Activated CD4-positive, CD25-positive, alpha-beta regulatory T cell treated with anti-CD3 and anti-CD28 coated beads, Interleukin-2, amount 50 U/mL, for 24 hours (primary cell): ENCODE data around the gene FAR2.
"Not testable (repeated sequence)": the region's sequence is repeated elsewhere in the genome, so short reads cannot be mapped to it uniquely, and the experiment has no call there.

Source experiments
- ATAC-seq, 2 donors: fragments of 150-1000 bp; cut with Tn5 transposase; one replicate each; pipeline ENCODE4 v1.10.0; 2021; ENCODE audit warnings: mild to moderate bottlenecking in 1 of 2, moderate library complexity in 1 of 2

The FAR2 gene

DNA sequence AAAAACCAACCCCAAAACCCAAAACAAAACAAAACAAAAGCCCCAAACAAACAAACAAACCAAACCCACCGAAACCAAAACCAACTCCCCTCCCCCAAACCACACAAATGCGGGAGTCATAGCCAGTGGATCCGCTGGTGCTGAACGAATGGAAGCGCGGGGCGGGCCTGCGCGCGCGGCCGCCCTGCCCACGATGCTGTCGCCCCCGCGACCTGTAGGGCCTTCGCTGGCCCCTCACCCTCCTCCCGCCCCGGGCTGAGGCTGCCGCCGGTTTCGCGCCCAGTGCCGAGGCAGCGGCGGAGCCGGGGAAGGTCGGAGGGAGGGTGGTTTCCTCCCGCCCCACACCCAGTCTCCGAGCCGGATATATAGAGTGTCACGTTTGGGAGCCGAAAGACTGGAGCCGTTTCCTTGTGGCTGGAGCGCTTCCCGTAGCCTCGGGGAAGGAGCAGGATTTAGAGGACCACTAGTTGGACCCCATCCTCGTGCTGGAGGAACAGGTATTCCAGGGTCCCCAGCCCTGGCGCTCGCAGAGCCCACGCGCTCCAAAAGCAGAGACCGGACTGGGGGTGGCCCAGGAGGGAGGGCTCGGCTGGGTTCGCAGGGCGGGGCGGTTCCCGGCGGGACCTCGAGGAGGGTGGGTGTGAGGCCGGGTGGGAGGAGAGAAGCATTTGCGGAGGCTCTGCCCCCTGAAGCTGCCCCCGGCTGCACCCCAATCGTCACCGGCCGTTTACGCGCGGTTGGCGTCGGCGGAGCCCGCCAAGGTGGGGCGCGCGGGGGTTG lies at the start of gene FAR2:
FAR2 (plus strand) TSS at position 368 of the 780 bp plus-strand sequence. CDS start 121,172 bp downstream, outside the sequence.
- ATAC-seq, result peak; percentile 77 to 83

DNA sequence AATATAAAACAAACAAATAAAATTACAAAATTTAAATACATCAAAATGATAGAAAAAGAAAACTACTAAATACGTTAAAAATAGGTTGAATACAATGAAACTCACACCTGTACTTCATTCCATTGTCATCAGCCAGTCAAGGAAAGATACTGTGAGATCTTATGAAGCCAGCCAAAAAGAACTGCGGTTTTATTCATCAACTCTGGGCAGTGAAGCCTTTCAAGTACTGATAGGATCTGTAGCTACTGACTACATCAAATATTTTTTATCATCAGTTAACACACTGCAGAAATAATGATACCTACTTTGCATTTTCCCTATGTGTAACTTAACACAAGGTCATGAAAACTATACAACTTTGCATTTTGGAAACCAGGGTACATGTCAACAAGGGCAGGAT lies 46.3 kb upstream of the FAR2 start:
- peak; percentile 44 to 52 for ATAC-seq

DNA sequence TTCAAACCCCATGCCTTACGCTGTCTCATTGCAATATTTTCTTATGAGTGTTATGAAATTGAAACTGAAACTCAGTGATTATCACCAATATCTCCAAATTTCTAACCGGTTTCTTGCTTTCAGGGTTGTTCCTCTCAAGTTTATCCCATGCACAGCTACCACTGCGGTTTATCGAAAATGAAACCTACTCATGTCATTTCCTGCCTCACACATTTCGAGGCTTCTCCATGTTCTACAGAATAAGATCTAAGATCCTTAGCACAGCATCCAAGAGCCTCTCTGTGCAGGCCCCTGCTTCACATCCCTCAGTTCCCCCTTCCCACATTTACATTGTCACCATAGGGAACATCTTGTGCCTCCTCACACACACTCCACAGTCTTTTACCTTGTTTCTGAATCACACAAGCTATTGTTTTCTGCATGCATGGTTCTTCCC lies 45.5 kb upstream of the FAR2 start:
- peak; percentile 81 to 84 for ATAC-seq

DNA sequence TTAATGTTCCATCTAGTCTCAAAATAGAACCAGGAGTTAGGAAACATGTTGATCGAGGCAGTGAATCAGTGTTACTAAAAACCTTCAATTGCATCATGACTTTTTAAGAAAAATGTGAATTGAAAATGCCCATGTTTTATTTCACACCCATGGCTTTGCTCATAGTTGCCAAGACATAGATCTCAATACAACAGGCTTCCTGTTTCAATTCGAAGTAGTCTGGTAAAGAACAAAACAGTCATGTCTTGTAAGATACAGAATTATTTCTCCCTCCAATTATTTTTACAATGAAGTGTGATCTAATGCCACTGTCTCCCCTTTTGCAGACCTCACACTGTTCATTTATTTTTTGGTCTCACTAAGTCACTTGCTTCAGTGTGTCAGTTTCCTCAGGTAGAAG lies 44.6 kb upstream of the FAR2 start:
- peak; percentile 18 to 23 for ATAC-seq

DNA sequence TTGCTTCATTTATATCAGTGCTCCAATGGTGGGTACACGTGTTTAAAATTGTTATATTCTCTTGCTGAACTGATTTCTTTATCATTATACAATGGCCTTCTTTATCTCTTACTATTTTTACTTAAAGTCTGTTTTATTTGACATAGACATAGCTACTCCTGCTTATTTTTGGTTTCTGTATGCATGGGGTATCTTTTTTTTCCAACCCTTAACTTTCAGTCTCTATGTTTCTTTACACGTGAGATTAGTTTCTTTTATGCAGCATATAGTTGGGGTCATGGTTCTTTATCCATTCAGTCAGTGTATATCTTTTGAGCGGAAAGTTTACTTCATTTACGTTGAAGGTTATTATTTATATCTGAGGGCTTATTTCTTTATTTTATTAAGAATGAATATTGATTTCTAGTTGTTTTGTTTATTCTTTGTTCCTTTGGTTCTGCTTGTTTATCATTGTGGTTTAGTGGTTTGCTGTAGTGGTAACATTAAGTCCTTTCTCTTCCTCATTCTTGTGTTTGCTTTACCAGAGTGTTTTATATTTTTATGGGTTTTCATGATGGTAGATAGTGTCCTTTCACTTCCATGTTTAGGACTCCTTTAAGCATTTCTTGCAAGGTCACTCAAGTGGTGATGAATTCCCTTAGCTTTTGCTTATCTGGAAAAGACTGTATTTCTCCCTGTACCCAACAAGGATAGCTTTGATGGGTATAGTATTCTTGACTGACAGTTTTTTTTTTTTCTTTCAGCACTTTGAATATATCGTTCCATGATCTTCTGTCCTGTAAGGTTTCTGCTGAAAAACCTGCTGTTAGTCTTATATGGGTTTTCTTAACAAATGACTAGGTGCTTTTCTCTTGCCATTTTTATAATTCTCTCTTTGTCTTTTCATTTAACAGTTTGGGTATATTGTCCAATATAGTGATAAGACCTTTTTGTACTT lies 38.3 kb upstream of the FAR2 start:
- ATAC-seq, result no peak

DNA sequence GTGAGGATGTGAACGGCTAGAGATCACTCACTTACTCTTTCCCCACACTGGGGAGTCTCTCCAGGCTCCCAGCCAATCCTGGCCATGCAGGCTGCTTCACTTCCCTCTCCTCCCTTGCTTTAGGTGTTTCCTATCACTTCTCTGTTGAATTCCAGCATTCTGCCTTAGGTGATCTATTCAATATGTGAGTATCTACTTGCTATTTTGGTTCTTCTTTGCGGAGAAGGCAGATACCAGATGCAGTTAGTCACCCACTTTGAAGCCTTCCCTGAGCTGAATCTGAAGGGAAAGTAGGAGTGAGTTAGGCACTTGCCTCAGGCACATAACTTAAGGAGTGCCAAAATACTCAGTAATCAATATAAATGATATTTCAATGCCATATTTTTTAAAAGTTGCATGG lies 36.0 kb upstream of the FAR2 start:
- ATAC-seq, result no peak

DNA sequence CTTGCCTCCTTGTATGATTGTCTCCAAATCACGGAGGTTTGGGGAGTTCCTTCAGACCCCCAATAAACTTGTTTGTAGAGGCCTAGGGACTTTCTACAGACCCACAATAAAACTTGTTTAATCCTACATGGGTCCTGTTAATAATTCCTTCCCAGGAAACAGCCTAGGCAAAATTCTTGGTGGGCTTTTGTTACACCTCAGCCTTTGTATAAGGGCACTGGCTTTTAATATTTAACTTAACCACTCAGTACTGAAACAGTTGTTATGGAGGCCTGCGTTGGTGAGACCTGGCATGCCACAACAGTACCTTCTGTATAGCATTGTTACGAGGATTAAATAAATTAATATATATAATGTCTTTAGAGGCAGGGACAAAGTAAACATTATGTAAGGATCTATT lies 32.7 kb upstream of the FAR2 start:
- no peak for ATAC-seq

DNA sequence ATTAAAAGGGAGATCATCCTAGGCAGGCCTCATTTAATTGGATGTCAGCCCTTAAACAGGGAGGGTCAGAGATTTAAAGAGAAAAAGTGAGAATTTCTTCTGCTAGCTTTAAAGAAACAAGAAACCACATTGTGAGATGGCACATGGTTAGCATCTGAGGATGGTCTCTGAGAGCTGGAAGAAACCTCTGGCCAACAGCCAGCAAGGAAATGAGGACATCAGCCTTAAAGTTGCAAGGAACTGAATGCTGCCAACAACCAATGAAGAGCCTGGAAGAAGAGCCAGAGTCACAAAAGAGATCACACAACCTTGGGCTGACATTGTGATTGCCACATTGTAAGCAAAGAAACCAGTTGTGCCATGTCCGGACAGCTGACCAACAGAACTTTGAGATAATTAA lies 17.5 kb upstream of the FAR2 start:
- no peak for ATAC-seq

DNA sequence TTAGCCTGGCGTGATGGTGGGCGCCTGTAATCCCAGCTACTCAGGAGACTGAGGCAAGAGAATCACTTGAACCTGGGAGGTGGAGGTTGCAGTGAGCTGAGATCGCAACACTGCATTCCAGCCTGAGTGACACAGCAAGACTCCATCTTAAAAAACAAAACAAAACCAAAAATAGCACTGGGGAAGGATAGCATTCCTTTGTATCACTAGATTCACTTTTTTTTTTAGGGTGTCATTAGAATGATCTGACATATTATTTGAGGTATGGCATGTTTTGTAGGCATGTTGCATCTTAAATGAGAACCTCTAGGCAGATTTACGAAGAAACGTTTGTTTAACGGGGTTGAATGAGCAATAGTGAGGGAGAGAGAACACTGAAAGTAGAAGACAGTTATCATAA lies 16.8 kb upstream of the FAR2 start:
- ATAC-seq, result no peak

DNA sequence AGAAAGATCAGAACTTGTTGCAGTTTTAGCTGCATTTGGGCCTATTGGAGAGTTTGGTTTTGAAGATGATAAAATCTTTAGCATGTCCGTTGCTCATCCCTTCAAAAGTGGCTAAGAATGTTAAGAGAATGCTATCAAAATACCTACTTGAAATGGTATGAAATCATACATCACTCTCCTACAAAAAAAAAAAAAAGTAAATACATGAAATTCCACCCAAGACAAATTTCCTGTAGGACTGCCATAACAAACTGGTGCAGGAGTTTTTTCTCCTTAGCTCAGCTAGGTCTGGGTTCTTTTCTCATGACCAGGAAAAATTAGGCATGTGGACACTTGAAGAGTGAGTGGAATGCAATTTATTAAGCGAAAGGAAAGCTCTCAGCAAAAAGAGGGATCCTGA lies 15.9 kb upstream of the FAR2 start:
- no peak for ATAC-seq

DNA sequence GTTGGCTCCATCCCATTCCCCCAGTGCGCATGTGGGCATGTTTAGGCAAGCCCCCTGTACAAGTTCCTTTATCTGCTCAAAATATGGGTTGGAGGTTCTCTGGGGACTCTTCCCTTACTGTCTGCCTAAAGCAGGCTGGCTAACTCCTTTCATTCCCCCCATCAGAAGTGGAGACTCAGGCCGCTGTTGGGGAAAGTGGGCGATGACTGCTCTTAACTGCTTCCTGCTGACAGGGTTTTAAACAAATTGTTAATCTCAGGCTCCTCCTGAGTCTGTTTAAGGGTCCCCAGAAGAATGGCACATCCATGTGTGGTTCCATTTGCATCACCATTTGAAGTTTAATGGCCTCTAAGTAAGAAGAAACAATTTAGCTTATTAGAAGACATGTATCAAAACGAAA lies 15.4 kb upstream of the FAR2 start:
- ATAC-seq, result no peak

DNA sequence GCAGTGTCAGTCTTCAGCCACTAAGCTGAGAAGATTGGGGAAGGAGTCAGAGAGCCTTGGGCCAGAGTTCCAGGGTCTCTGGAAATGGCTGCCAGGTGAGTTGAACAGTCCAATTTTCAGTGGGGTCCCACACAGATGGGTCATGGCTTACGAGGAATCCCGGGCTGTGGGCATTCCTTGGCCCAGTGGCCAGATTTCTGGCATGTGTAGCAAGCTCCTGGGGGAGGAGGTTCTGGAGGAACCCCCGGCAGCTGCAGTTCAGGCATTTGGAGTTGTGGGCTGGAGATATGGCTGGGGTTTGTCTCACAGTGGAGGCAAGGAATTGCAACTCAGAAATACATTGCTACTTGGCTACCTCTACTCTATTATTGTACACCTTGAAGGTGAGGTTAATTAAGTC lies 10.8 kb upstream of the FAR2 start:
- not testable (repeated sequence) for ATAC-seq

DNA sequence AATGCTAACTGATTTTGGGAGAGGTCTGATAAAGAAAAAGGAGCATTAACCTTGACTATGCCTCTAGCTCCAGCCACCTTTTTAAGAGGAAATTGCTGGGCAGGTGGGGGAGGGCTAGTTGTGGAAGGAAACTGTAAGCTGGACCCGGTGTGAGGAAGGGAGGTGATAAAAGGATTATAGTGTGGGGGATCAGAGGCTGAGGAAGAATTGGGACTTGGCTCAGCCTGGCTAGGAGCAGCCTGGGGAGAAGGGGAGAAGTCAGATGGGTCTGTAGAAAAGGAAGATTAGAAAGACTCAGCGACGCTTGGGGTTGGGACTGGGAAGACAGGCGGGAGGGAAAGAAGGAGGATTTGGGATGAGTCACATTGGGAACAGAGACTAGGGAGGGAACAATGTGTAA lies 10.2 kb upstream of the FAR2 start:
- ATAC-seq, result not testable (repeated sequence)

DNA sequence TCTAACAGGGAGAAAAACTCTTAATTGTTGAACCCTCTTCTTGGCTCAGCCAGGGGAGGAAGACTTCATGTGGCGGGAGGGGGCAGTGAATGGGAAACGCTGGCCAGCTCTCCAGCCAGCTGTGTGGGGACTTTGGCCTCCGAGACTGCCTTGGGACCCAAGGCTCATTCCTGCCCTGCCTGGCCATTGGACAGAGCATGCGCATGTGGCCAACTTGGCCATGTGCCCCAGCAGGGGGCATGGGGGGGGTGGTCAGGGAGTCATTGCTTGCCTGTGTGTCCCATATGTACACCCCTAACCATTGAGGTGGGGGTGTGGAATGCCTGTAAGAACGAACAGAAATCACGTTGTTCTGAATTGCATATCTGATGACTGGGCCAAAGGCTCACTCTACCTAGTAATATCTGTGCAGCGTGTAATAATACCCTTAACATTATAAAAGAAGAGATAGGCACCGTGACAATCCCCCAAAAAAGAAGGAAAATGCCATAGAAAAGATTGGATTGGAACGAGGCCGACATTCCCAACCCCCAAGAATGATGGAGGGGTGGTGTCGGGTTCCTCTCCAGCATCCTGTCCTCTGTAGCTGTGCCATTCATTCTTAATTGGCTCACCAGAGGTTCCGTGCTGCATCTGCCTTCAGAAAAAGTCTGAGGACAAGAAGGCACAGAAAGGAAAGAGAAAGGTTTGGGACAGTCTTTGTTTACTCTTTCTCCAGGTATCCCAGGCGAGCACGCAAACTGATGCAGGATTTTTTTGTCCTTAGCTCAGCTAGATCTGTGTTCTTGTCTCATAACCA lies 3.5 kb upstream of the FAR2 start:
- no peak for ATAC-seq

DNA sequence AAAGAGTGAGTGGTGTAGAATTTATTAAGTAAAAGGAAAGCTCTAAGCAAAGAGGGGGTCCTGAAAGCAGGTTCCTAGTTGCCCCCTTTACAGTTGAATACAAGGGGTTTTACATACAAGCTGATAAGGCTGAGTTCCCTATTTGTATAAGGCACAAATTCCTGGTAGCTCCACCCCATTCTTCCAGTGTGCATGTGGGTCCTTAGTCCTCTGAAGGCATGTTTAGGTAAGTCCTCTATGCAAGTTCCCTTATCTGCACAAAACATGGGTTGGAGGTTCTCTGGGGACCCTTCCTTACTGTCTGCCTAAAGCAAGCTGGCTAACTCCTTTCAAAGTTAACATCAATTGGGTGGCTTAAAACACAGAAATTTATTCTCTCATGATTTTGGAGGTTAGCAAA lies 2.9 kb upstream of the FAR2 start:
- no peak for ATAC-seq

DNA sequence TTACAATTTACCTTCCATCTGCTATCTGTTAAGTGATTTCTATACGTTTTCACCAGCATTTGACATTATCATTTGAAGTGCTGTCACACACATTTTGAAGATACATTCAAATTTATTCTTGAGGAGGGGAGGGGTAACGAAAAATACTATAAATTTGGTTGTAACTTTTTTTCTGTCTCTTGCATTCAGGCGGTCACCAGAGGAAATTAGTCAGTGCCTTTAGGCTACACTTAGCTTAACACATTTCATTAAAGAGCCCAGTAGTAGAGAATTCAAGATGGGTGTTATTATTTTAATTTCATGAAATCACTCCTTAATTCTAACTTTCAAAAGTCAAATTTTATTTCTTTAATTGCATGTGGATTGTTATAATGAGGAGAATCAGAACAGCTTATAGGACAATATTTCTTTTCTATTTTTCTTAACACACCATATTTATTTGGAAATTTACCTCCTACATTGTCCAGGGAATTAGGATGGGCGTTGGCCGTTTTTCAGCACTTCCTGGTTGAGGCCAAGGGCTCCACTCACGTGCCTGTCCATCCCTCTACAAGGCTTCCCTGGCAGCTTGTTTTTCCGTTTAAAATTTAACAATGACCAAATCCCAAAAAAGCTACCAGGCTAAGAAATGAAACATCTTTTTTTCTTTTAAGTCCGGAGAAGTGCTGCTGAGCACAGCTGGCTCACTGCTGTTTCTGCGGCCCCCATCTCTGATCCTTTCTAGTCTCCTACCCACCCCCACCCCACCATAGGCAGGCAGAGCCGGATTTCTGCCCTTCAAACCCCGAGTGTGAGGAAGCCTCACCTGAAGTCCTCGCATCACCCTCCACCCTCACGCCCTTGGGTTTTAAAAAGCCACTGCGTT lies 1.1 kb upstream of the FAR2 start:
- ATAC-seq, result no peak

DNA sequence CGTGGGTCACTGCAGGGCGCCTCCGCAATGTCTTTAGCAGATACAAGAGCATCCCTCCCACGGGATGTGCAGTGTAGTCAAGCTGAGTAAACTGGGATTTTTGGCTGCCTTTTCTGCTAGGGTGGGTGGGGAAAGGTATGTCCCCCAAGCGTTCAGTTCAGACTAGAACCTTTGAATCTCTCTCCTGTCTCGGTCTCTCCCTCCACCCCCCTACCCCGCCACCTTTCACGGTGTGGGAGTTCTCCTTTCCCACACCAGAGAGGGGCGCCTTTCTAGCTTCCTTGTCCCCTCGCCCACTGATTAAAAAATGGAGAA lies 525 bp upstream of the FAR2 start:
- ATAC-seq, result peak; percentile 5 to 18

DNA sequence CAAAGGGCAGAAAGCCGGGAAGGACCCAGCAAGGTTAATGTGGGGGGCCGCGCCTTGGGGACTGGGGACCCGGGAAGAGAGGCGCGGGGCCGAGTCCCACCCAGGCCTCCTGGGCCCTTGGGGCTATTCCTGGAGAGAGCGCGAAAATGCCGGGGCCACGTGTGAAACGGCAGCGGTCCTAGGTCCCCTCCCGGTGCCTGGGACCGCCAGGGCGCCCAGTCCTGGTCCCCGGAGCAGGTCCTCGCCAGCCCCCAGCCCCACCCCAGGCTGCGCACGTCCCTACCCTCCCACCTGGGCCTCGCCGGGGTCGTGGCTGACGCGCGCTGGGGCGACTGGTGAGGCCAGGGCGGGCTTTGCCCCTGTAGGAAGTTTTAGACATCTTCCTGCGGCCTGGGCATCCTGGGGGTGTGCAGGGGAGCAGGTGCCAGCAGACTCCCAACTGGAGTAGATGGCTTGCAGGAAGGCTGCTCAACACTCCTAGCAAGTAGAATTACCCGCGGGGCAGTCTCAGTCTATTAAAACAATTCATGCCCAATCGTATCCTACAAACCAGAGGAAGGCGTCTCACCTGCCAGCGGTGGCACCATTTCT lies 708 bp downstream of the FAR2 start:
- no peak for ATAC-seq

DNA sequence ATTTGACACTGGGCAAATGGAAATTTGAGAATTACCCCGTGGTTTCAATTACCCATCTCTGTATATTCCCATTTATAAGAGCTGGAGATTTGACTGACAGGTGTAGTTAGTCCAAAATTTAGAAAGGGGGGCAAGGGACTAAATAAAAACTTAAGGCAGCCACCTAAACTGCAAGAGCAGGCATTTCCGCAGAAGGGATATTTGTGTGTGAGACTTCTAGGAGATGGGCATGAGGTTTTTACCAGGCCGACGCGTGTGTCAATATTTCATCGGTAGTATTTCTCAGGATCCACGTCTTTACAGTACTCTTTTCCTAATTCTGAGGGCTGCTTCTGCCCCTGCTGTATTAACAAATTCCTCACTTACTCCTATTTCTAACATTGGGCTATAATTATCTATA lies 1.4 kb downstream of the FAR2 start:
- no peak for ATAC-seq

DNA sequence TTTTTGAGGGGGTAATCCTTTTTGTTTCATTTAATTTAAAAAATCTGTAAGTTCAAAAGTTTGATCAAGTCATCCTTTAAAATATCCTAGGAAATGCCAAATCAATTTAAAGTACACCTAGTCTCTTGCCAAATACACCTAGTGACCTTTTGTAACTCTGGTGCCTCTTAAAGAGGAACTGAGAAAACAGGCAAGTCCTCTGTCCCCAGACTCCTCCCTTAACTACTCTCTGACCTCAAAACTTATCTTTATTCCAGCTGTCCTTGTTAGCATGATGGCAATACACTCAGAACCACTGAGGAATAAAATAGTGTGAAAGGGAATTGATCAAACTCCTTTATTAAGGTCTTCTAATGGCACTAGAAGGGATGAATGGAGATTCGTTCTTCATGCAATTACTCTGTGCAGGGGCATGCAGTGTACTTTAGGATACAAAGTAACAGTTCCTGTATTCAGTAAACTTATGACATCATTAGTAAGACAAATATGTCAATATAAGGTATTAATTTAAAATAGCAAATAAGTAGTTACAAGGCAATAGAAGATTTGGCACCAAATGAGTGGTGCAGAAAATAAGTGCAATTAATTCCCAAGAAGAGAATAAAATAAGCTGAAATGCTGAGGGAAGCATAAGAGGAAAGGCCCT lies 3.3 kb downstream of the FAR2 start:
- ATAC-seq, result no peak

DNA sequence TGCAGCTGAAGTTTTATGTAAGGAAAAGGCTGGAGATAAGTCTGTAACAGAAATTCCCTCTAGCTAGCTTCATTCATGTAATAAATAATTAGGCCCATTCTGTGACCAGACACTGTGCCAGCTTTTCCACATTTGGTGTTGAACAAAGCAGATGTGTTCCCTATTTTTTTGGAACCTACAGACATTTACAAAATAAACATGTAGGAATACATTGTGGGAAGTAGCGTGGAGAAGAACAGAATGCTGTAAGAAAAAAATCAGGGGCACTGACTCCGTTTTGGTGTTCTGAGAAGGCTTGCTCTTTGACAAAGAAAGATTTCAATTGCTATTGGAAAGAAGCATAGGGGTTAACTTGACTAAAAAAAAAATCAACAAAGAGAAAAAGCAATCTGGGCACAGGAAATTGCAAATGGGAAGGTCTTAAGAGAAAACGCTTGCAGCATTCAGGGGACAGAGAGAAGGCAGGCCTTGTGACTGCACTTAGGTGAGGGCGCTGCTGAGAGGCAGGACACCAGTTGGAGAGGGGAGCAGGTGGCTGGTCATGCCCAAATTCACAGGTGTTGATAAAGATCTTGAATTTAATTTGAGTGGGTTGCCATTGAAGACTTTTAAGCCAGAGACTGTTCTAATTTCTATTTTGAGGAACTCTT lies 4.0 kb downstream of the FAR2 start:
- no peak for ATAC-seq
